KMS-11 (cell line): ENCODE results near the gene CAPN14.

Experiments used
- H2AFZ ChIP-seq: fragments of 200-600 bp; sonication (generic); 2 replicates; pipeline ENCODE4 v1.6.1; 2016; ENCODE audit warnings: antibody characterized with exemption, mixed run types, low read depth
- H3K27ac ChIP-seq: fragments of 200-600 bp; sonication (generic); 2 replicates; pipeline ENCODE4 v1.6.1; 2016; ENCODE audit warnings: mild to moderate bottlenecking, mixed run types
- H3K27me3 ChIP-seq: fragments of 200-600 bp; sonication (generic); 2 replicates; pipeline ENCODE4 v1.6.1; 2017; ENCODE audit warnings: mild to moderate bottlenecking, low read depth, mixed run types, moderate library complexity; ENCODE audit not compliant: insufficient read depth
- H3K36me3 ChIP-seq: fragments of 200-600 bp; sonication (generic); 2 replicates; pipeline ENCODE4 v1.6.1; 2017; ENCODE audit warnings: mild to moderate bottlenecking, mixed run types; ENCODE audit not compliant: insufficient read depth
- H3K4me1 ChIP-seq: fragments of 200-600 bp; sonication (generic); 2 replicates; pipeline ENCODE4 v1.6.1; 2016; ENCODE audit warnings: mild to moderate bottlenecking, low read depth, mixed run types; ENCODE audit not compliant: poor library complexity, severe bottlenecking
- H3K4me2 ChIP-seq: fragments of 200-600 bp; sonication (generic); 2 replicates; pipeline ENCODE4 v1.7.0; 2016; ENCODE audit warnings: mild to moderate bottlenecking, mixed run types
- H3K4me3 ChIP-seq: fragments of 200-600 bp; sonication (generic); IDR thresholded peaks from 2 replicates; pipeline ENCODE4 v1.6.1; 2017; ENCODE audit warnings: low read depth, low read length, mixed read lengths; ENCODE audit not compliant: insufficient read depth
- H3K79me2 ChIP-seq: fragments of 200-600 bp; sonication (generic); 2 replicates; pipeline ENCODE4 v1.6.1; 2016; ENCODE audit warnings: low read depth, mixed run types; ENCODE audit not compliant: insufficient read depth
- H3K9ac ChIP-seq: fragments of 200-600 bp; sonication (generic); 2 replicates; pipeline ENCODE4 v1.6.1; 2016; ENCODE audit warnings: mild to moderate bottlenecking, mixed run types
- H4K20me1 ChIP-seq: fragments of 200-600 bp; sonication (generic); 2 replicates; pipeline ENCODE4 v1.6.1; 2016; ENCODE audit warnings: mild to moderate bottlenecking, mixed run types; ENCODE audit not compliant: insufficient read depth
- CTCF ChIP-seq: fragments of 200-600 bp; sonication (generic); conservative IDR thresholded peaks from 2 replicates; pipeline ENCODE4 v1.6.1; 2017; ENCODE audit warnings: low read depth, mild to moderate bottlenecking, antibody characterized with exemption, low read length, moderate library complexity, mixed read lengths

Gene CAPN14

GRCh38 chr2:31246184-31246852 lies 29.0 kb upstream of the CAPN14 start:
- H3K4me1 ChIP-seq, result peaks cover 3% of the 10 kb centered on the region
- no peaks in the 10 kb centered on the region for H3K36me3 ChIP-seq
- H3K79me2 ChIP-seq, result no peaks in the 10 kb centered on the region
- H3K27me3 ChIP-seq, result no peaks in the 10 kb centered on the region
- H3K4me3 ChIP-seq, result no peak overlapping the region
- H3K4me2 ChIP-seq, result no peak overlapping the region
- no peaks in the 10 kb centered on the region for H4K20me1 ChIP-seq
- no peak overlapping the region for H3K9ac ChIP-seq
- no peak overlapping the region for H2AFZ ChIP-seq
- no peak overlapping the region for H3K27ac ChIP-seq
- no peak for TF ChIP-seq CTCF

DNA sequence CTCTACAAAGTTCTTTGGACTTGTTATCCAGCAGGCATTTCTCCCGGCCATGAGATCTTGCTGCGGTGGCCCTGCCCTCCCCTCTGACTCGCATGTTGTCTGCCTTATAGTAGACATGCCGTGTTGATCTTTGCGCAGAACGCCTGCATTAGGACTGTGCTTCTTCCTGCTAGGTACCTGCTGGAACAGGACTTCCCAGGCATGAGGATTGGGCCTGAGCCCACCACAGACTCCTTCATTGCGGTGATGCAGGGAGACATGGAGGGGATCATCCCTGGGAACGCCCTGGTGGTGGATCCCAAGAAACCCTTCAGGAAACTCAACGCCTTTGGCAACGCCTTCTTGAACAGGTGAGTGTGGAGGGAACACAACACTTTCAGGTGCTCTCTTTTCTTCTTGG lies 26.8 kb upstream of the CAPN14 start:
- Histone ChIP-seq H3K36me3 (no peaks in the 10 kb centered on the region), H3K4me3 (no peak overlapping the region), H2AFZ (no peak overlapping the region), H4K20me1 (no peaks in the 10 kb centered on the region), H3K9ac (no peak overlapping the region), H3K4me1 (peaks cover 3% of the 10 kb centered on the region), H3K4me2 (no peak overlapping the region), H3K27ac (no peak overlapping the region), H3K79me2 (no peaks in the 10 kb centered on the region), H3K27me3 (no peaks in the 10 kb centered on the region)
- no peak for TF ChIP-seq CTCF

DNA sequence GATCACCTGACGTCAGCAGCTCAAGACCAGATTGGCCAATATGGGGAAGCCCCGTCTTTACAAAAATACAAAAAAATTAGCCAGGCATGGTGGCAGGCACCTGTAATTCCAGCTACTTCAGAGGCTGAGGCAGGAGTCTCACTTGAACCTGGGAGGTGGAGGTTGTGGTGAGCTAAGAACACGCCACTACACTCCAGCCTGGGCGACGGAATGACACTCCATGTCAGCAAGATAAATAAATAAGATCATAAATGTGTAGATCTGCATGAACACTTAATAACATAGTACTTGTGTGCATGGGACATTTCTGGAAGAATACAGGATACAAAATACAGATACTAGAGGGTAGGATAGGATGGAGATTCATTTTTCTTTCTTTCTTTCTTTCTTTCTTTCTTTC lies 25.7 kb upstream of the CAPN14 start:
- Histone ChIP-seq H3K27ac (no peak overlapping the region), H3K9ac (no peak overlapping the region), H3K4me2 (no peak overlapping the region), H3K36me3 (no peaks in the 10 kb centered on the region), H3K4me3 (no peak overlapping the region), H3K79me2 (no peaks in the 10 kb centered on the region), H4K20me1 (no peaks in the 10 kb centered on the region), H3K27me3 (no peaks in the 10 kb centered on the region), H2AFZ (no peak overlapping the region), H3K4me1 (peaks cover 3% of the 10 kb centered on the region)
- no peak for TF ChIP-seq CTCF

DNA sequence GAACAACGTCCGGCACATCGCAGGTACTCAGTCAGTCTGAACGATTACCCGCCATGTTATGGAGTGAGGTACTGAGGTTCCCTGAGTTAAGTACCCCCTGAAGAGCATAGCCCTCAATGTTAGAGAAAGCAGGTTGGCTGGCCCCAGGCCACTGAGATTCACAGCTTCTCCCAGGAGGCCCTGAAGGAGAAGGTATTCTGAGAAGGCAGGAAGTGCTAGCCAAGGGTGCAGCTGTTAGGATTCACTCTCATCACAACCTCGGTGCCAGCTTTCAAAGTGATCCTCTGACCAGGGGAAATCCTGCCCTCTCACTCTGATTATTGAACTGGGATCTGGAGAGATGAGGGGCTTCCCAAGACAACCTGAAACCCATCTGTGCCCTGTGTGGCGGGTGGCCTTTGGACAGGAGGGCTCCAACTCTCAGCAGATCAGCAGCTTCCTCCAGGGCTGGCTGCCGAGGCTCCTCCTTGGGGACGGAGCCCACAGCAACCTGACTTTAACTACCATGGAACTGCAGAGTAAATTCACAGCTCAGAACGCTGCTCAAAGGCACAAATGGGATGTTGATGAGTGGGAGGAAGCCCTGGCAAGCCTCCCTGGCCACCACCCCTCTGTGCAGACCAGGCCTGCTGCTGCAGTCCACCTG lies 24.4 kb upstream of the CAPN14 start:
- H2AFZ ChIP-seq, result no peak overlapping the region
- no peak overlapping the region for H3K4me3 ChIP-seq
- no peak overlapping the region for H3K27ac ChIP-seq
- no peak overlapping the region for H3K4me2 ChIP-seq
- H4K20me1 ChIP-seq, result no peaks in the 10 kb centered on the region
- H3K4me1 ChIP-seq, result peaks cover 3% of the 10 kb centered on the region
- no peaks in the 10 kb centered on the region for H3K79me2 ChIP-seq
- TF ChIP-seq CTCF, result no peak
- no peaks in the 10 kb centered on the region for H3K27me3 ChIP-seq
- H3K36me3 ChIP-seq, result no peaks in the 10 kb centered on the region
- H3K9ac ChIP-seq, result no peak overlapping the region
